NCI-H524 (cell line): ENCODE data around the gene PBX4.

Experiments
- DNase-seq, 2 experiments: peaks; one replicate each; lab custom pipeline; 2025; lab: John Stamatoyannopoulos, UW

The PBX4 gene

DNA sequence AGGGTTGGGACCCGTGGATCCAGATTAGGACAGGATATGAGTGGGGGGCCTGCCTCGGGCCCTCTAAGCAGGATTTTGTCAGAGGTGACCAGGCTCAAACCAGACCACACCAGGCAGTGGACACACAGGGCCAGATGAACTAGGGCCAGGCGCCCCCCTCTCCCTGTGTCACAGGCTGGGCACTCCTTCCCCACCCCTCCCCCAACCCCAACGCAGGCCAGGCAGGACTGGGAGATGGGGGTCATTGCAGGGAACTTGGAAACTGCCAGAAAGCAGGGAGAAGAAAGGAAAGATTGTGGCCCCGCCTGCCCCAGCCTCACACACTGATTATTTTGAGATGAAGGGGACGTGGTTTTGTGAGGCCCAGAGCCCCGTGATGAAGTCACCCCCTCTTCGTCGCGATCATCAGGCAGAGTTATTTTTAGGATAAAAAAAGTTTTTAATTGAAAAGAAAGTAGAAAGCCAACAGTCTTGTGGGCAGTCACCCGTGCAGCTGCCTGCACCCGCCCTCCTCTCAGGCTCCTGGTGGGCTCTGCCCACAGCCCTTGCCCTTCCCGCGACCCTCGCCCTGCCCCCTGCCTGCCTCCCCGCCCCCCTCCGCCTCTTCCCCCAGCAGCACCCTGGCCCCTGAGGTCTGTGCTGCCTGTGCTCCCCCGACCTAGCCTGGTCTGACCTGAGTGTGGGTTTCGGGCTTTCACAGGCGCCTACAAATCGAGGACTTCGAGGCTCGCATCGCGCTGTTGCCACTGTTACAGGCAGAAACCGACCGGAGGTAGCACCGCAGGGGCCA is 91.7 kb downstream of the PBX4 start:
- DNase-seq, result no peak

DNA sequence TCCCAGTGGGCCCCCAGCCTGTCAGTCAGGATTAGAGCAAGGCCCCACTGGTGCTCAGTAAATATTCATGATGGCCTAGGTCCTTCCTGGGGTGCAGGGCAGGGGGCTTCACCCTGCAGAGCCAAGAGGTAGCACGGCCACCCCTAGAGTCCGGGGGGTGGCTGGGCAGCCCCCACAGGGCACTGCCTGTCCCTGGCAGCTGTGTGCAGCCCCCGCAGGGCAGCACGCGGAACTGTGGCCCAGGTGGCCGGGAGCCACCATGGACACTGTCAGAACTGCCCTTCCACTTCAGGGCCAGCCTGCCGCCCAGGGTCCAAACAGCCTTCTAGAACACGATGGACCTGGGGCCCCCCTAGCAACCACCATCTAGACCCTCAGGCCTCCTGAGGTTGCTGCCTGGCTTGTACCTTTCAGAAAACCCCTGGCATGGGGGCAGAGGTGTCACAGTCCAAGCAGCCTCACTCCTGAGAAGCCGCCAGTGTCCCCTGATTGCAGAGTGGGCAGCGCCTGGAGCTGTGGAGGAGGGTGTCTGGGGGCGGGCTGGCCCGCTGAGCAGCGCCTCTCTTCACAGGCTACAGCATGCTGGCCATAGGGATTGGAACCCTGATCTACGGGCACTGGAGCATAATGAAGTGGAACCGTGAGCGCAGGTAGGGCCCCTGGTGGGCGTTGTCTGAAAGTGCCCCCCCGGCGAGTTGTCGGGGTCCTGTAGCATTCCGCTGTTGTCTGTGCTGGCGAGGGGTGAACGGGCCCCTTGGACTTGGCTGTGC is 92.7 kb downstream of the PBX4 start:
- no peak for DNase-seq

- DNase-seq, result no peak
Measured at GRCh38 chr19:19524053-19524452, 94.4 kb downstream of the PBX4 start.

DNA sequence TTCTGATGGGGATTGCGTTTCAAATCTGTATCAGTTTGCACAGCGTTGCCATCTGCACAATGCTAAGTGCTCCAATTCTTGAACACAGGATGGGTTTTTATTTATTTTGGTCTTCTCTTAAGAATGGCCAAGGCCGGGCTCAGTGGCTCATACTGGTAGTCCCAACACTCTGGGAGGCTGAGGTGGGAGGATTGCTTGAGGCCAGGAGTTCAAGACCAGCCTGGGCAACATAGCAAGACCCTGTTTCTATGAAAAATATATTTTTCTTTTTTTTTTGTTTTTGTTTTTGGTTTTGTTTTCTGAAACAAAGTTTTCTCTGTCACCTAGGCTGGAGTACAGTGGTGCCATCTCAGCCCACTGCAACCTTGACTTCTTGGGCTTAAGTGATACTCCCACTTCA is 95.3 kb downstream of the PBX4 start:
- no peak for DNase-seq

- no peak for DNase-seq
Measured at GRCh38 chr19:19520989-19521388, 97.5 kb downstream of the PBX4 start.

GRCh38 chr19:19517235-19517619 is 101.3 kb downstream of the PBX4 start:
- DNase-seq, result no peak

- DNase-seq, result peak; percentile 85 to 95
Measured at GRCh38 chr19:19515642-19516519, 102.6 kb downstream of the PBX4 start, which contains the start of gene NDUFA13. Gene NDUFA13 (plus strand): TSS chr19:19516225. CDS start chr19:19516239, 14 bp downstream.

- no peak for DNase-seq
Measured at GRCh38 chr19:19514881-19515641, 103.4 kb downstream of the PBX4 start, which contains the start of gene TSSK6. Gene TSSK6 (minus strand): TSS chr19:19515548. CDS start chr19:19515427, 121 bp downstream.

DNA sequence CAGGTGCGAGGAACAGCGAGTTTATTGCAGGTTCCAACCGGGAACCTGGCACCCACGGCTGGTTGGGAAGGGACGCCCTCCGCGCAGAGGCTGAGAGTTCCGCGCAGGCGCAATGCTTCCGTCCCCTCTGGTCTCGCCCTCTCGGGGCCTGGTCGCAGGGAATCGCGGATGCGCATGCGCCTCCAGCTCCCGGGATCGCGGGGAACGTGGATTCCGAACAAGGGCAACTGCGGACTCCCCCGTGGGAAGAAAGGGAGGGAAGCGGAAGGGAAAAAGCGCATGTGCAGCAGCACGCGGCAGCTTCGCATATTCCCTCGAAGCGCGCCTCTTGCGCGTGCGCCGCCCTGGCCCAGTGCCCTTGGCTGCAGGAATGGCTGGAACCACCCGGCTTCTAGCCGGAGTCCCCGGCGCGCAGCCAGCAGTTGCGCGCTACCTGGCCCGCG is 104.3 kb downstream of the PBX4 start:
- no peak for DNase-seq

- DNase-seq, result no peak
Measured at GRCh38 chr19:19513682-19514081, 104.8 kb downstream of the PBX4 start.
